H1 (cell line): ENCODE data around the gene RNASET2. TPM values are rescaled to one million over a fixed set of nuclear protein-coding genes. Genes with fewer than 3 reads are reported as not detected.

ENCODE experiments used
- CTCF ChIA-PET: fragments of 300-600 bp; sonication (Branson Sonifier 250); formaldehyde crosslinking; loops from one replicate; lab custom pipeline; 2021; ENCODE audit not compliant: partially characterized antibody; lab: Charles Lee
- POLR2A ChIA-PET: fragments of 300-600 bp; sonication (Branson Sonifier 250); formaldehyde crosslinking; loops from one replicate; lab custom pipeline; 2021; ENCODE audit warnings: inconsistent platforms; ENCODE audit not compliant: partially characterized antibody; lab: Charles Lee
- DNase-seq, 2 experiments: peaks; one replicate each; pipeline versions ENCODE4 v3.0.0 to v3.0.0-alpha.2; 2010 to 2022; ENCODE audit warnings: low spot score in 2 of 2, low read depth in 1 of 2, mixed read lengths in 1 of 2
- FAIRE-seq: peaks from 2 replicates; lab custom pipeline; 2011; peaks lifted over from hg19 to GRCh38; lab: Jason Lieb, UNC
- H2AFZ ChIP-seq: 2 replicates; pipeline ENCODE4 v1.8.1; 2012; ENCODE audit warnings: low read length, inconsistent platforms
- H2AK5ac ChIP-seq: 2 replicates; pipeline ENCODE4 v1.6.1; 2013; ENCODE audit warnings: low read depth, low read length
- H2BK120ac ChIP-seq: replicated peaks from 2 replicates; pipeline ENCODE3; 2013; ENCODE audit warnings: low read depth, low read length, inconsistent platforms
- H2BK12ac ChIP-seq: 2 replicates; pipeline ENCODE4 v1.6.1; 2013; ENCODE audit warnings: low read depth, low read length
- H2BK15ac ChIP-seq: 2 replicates; pipeline ENCODE4 v1.6.1; 2013; ENCODE audit warnings: low read length
- H2BK20ac ChIP-seq: 2 replicates; pipeline ENCODE4 v1.6.1; 2013; ENCODE audit warnings: low read length
- H2BK5ac ChIP-seq: 2 replicates; pipeline ENCODE4 v1.6.1; 2013; ENCODE audit warnings: low read depth, low read length
- H3K14ac ChIP-seq: 2 replicates; pipeline ENCODE4 v1.6.1; 2013; ENCODE audit warnings: inconsistent platforms; ENCODE audit not compliant: insufficient read length
- H3K18ac ChIP-seq: 2 replicates; pipeline ENCODE4 v1.6.1; 2013; ENCODE audit warnings: low read length; ENCODE audit errors: extremely low read depth
- H3K23ac ChIP-seq: 2 replicates; pipeline ENCODE4 v1.6.1; 2013; ENCODE audit warnings: inconsistent platforms; ENCODE audit not compliant: insufficient read length
- H3K23me2 ChIP-seq: 2 replicates; pipeline ENCODE4 v1.6.1; 2013; ENCODE audit warnings: low read depth, low read length
- H3K27ac ChIP-seq: 2 replicates; pipeline ENCODE4 v1.6.1; 2011; ENCODE audit warnings: low read depth, low read length, inconsistent platforms
- H3K27me3 ChIP-seq, 4 experiments: replicated peaks in 1 of 4; 1 replicate in 1 of 4; 2 replicates in 3 of 4; pipeline versions ENCODE4 v1.6.1 to v1.8.1; 2011 to 2013; ENCODE audit warnings: low read length in 3 of 4, mild to moderate bottlenecking in 3 of 4, inconsistent platforms in 2 of 4, mixed read lengths in 2 of 4, moderate library complexity in 1 of 4; ENCODE audit not compliant: control insufficient read depth in 3 of 4, insufficient read depth in 3 of 4; ENCODE audit errors: extremely low read depth in 1 of 4
- H3K36me3 ChIP-seq, 4 experiments: 2 replicates each; pipeline versions ENCODE4 v1.6.1 to v1.8.1; 2011 to 2013; ENCODE audit warnings: mild to moderate bottlenecking in 4 of 4, low read length in 3 of 4, moderate library complexity in 2 of 4, control low read depth in 1 of 4, inconsistent platforms in 1 of 4; ENCODE audit not compliant: insufficient read depth in 4 of 4, control insufficient read depth in 2 of 4
- H3K4ac ChIP-seq: replicated peaks from 2 replicates; pipeline ENCODE3; 2013; ENCODE audit warnings: low read length, low read depth, mixed read lengths, inconsistent platforms; ENCODE audit not compliant: insufficient read length
- H3K4me1 ChIP-seq, 4 experiments: replicated peaks in 1 of 4; 1 replicate in 1 of 4; 2 replicates in 3 of 4; pipeline versions ENCODE4 v1.6.1 to v1.8.1; 2011 to 2013; ENCODE audit warnings: low read length in 3 of 4, inconsistent platforms in 2 of 4, mixed read lengths in 1 of 4; ENCODE audit not compliant: insufficient read depth in 4 of 4, control insufficient read depth in 3 of 4
- H3K4me2 ChIP-seq, 2 experiments: 2 replicates each; pipeline versions ENCODE4 v1.6.1 to v1.8.1; 2011 to 2013; ENCODE audit warnings: low read depth in 2 of 2, low read length in 2 of 2, control low read depth in 1 of 2, inconsistent platforms in 1 of 2, mild to moderate bottlenecking in 1 of 2; ENCODE audit not compliant: insufficient read depth in 1 of 2
- H3K4me3 ChIP-seq, 4 experiments: fragments of 200-600, 300-600 bp in 1 of 4; sonication (generic), shearing (Covaris generic), sonication (Bioruptor Twin) in 1 of 4; 2 replicates each; pipeline versions ENCODE4 v1.5.1 to v1.8.1; 2011 to 2016; ENCODE audit warnings: low read length in 4 of 4, low read depth in 3 of 4, control low read depth in 2 of 4, inconsistent platforms in 2 of 4, mild to moderate bottlenecking in 2 of 4, mixed read lengths in 1 of 4, moderate library complexity in 1 of 4; ENCODE audit not compliant: insufficient read depth in 2 of 4; ENCODE audit errors: extremely low read depth in 1 of 4
- H3K56ac ChIP-seq: replicated peaks from 2 replicates; pipeline ENCODE3; 2013; ENCODE audit warnings: low read depth, mild to moderate bottlenecking, mixed read lengths, low read length, inconsistent platforms; ENCODE audit not compliant: insufficient read length
- H3K79me1 ChIP-seq: 2 replicates; pipeline ENCODE4 v1.6.1; 2013; ENCODE audit warnings: low read depth, low read length, control low read depth
- H3K79me2 ChIP-seq, 2 experiments: 2 replicates each; pipeline versions ENCODE4 v1.6.1 to v1.8.1; 2012 to 2013; ENCODE audit warnings: low read length in 2 of 2, mild to moderate bottlenecking in 2 of 2, inconsistent platforms in 1 of 2; ENCODE audit not compliant: insufficient read depth in 2 of 2, control insufficient read depth in 1 of 2
- H3K9ac ChIP-seq, 4 experiments: replicated peaks in 1 of 4; 1 replicate in 1 of 4; 2 replicates in 3 of 4; pipeline versions ENCODE4 v1.6.1 to v1.8.1; 2011 to 2013; ENCODE audit warnings: low read depth in 3 of 4, low read length in 3 of 4, control low read depth in 2 of 4, mild to moderate bottlenecking in 2 of 4, moderate library complexity in 2 of 4, inconsistent platforms in 1 of 4; ENCODE audit errors: extremely low read depth in 1 of 4
- H3K9me3 ChIP-seq, 2 experiments: 2 replicates each; pipeline versions ENCODE4 v1.6.1 to v1.8.1; 2012 to 2013; ENCODE audit warnings: mild to moderate bottlenecking in 2 of 2, moderate library complexity in 2 of 2, control low read depth in 1 of 2, inconsistent platforms in 1 of 2, low read depth in 1 of 2, low read length in 1 of 2, mixed read lengths in 1 of 2; ENCODE audit not compliant: insufficient read depth in 2 of 2
- H4K20me1 ChIP-seq, 2 experiments: replicated peaks in 1 of 2; 2 replicates each; pipeline versions ENCODE3 to v1.8.1; 2011 to 2013; ENCODE audit warnings: inconsistent platforms in 2 of 2, low read length in 2 of 2, mild to moderate bottlenecking in 1 of 2; ENCODE audit not compliant: insufficient read depth in 2 of 2, control insufficient read depth in 1 of 2
- H4K5ac ChIP-seq: 2 replicates; pipeline ENCODE4 v1.6.1; 2013; ENCODE audit warnings: low read length, low read depth, mixed read lengths, inconsistent platforms; ENCODE audit not compliant: insufficient read length
- H4K8ac ChIP-seq: 2 replicates; pipeline ENCODE4 v1.8.0; 2013; ENCODE audit warnings: mild to moderate bottlenecking, moderate library complexity, low read length, inconsistent platforms; ENCODE audit not compliant: insufficient read depth; ENCODE audit errors: extremely low read depth
- H4K91ac ChIP-seq: replicated peaks from 2 replicates; pipeline ENCODE3; 2013; ENCODE audit warnings: low read length, mixed read lengths, inconsistent platforms; ENCODE audit not compliant: insufficient read length
- CBX8 ChIP-seq: fragments of 300-800, 300-1000 bp; sonication (generic); IDR thresholded peaks from 2 replicates; pipeline ENCODE4 v1.7.1; 2016; ENCODE audit warnings: low read depth, low read length, borderline replicate concordance
- CHD1 ChIP-seq: IDR thresholded peaks from 2 replicates; pipeline ENCODE4 v1.6.1; 2012; ENCODE audit warnings: low read depth, low read length, improper control_type of control experiment
- CREB1 ChIP-seq: IDR thresholded peaks from 2 replicates; pipeline ENCODE4 v1.6.1; 2012; ENCODE audit warnings: inconsistent platforms
- JUND ChIP-seq: IDR thresholded peaks from 2 replicates; pipeline ENCODE4 v1.6.1; 2011; ENCODE audit warnings: mild to moderate bottlenecking, improper control_type of control experiment, low read length
- KDM5A ChIP-seq: fragments of 200-600 bp; IDR thresholded peaks from 2 replicates; pipeline ENCODE4 v1.7.1; 2012; ENCODE audit warnings: mild to moderate bottlenecking, low read length, inconsistent platforms, mixed read lengths
- PHF8 ChIP-seq: fragments of 200-600 bp; sonication (generic); conservative IDR thresholded peaks from 2 replicates; pipeline ENCODE4 v1.7.1; 2012; ENCODE audit warnings: low read depth, mild to moderate bottlenecking, inconsistent platforms, low read length, moderate library complexity
- RFX5 ChIP-seq: IDR thresholded peaks from 2 replicates; pipeline ENCODE4 v1.6.1; 2011; ENCODE audit warnings: low read depth, low read length, improper control_type of control experiment, borderline replicate concordance
- RNF2 ChIP-seq: fragments of 200-900, 300-1000 bp; sonication (generic); IDR thresholded peaks from 2 replicates; pipeline ENCODE4 v1.7.1; 2016; ENCODE audit warnings: borderline replicate concordance, low read depth, mild to moderate bottlenecking, antibody characterized with exemption, low read length; ENCODE audit not compliant: poor library complexity, severe bottlenecking; ENCODE audit errors: missing control alignments
- SAP30 ChIP-seq: fragments of 300-600 bp; sonication (generic); IDR thresholded peaks from 2 replicates; pipeline ENCODE4 v1.7.1; 2012; ENCODE audit warnings: low read length, moderate library complexity, mild to moderate bottlenecking, inconsistent platforms; ENCODE audit not compliant: insufficient read depth, insufficient replicate concordance
- SP1 ChIP-seq: IDR thresholded peaks from 2 replicates; pipeline ENCODE4 v1.6.1; 2011; ENCODE audit warnings: low read depth, low read length
- SP2 ChIP-seq: IDR thresholded peaks from 2 replicates; pipeline ENCODE4 v1.6.1; 2012; ENCODE audit warnings: mild to moderate bottlenecking, low read length, inconsistent platforms
- SRF ChIP-seq: IDR thresholded peaks from 2 replicates; pipeline ENCODE4 v1.6.1; 2011; ENCODE audit warnings: mild to moderate bottlenecking, low read depth, low read length, moderate library complexity
- TAF1 ChIP-seq: IDR thresholded peaks from 2 replicates; pipeline ENCODE4 v1.6.1; 2011; ENCODE audit warnings: mild to moderate bottlenecking, low read depth, low read length
- WGBS, 2 experiments: shearing (Covaris generic) in 1 of 2; methylation state at CpG; one replicate each; pipeline versions ENCODE4 v1.1.6 to v1.1.7; 2013 to 2015; ENCODE audit warnings: low lambda C conversion rate in 2 of 2, mixed read lengths in 2 of 2, inconsistent platforms in 1 of 2, low coverage in 1 of 2, missing lambda C conversion rate in 1 of 2; ENCODE audit not compliant: insufficient replicate concordance in 2 of 2, insufficient coverage in 1 of 2, insufficient read length in 1 of 2; ENCODE audit errors: extremely low coverage in 1 of 2, missing lambda C conversion rate in 1 of 2; 5-methylcytosine and 5-hydroxymethylcytosine counted together
- polyA plus RNA-seq, 7 experiments: library from polyadenylated mRNA; depleted of rRNA in 3 of 7; stranded (reverse) in 5 of 7; unstranded in 2 of 7; fragments of >200 nt in 5 of 7; fragments of 200-250 nt in 2 of 7; gene quantifications; 1 replicate in 5 of 7; 2 replicates in 1 of 7; 4 replicates in 1 of 7; pipeline versions ENCODE4 v1.2.1 to v1.2.3, GENCODE V29; 2011 to 2013; ENCODE audit warnings: missing spikeins in 2 of 7, mixed read lengths in 2 of 7
- total RNA-seq: library from RNA; stranded (reverse); fragmentation: NEBNext Ultra II Directional; extraction: Animal tissue kit (Norgen Biotek cat#: 25700); gene quantifications from 2 replicates; pipeline ENCODE4 v1.2.1, GENCODE V29; 2021
- TF ChIP-seq, protein P1 (sequence below): IDR thresholded peaks from 2 replicates; pipeline ENCODE4 v1.6.1; 2012; ENCODE audit warnings: inconsistent platforms

RNASET2 gene
- total and polyA plus RNA-seq, 2 of the 8 experiments (the other 6 are each of a cell fraction or from before 2014, with no cell fraction given): 15.7 to 22.9 TPM

DNA sequence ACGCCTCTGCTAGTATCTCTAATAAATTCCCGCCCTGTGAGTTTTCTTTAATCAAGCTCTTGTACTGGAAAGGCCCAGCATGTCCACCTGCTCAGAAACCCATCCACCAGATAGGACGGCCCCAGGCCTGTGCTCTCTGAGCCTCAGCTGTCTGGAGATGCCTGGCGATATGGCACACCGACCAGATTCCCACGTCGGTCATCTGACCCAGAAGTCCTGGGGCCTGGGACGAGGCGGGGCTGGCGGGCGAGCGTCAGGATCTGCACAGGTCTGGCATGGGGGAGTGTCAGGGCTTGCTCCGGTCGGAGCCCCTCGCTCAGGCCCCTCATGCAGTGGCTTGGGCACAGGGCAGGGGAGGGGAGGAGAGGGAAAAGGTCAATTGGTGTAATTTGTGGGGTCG lies 10.2 kb downstream of the RNASET2 start:
- Histone ChIP-seq H2BK5ac (no peak overlapping the region), H3K18ac (no peak overlapping the region), H3K27me3 (no peaks in the 10 kb centered on the region), H4K20me1 (no peaks in the 10 kb centered on the region), H2BK15ac (no peak overlapping the region), H3K79me1 (peaks cover 3% of the 10 kb centered on the region; the same call in 1 of the 2 replicates), H2BK20ac (no peak overlapping the region), H3K4me3 (no peak overlapping the region), H3K4me1 (peaks cover 0 to 5% (median 3%) of the 10 kb centered on the region in 4 experiments; a peak in 5 of 7 replicates), H3K79me2 (no peaks in the 10 kb centered on the region), H2AK5ac (no peak overlapping the region), H4K5ac (no peak overlapping the region), H3K27ac (no peak overlapping the region), H3K23me2 (no peaks in the 10 kb centered on the region), H3K14ac (no peak overlapping the region), H2BK120ac (no peak overlapping the region), H4K8ac (no peak overlapping the region), H3K9ac (no peak overlapping the region), H2BK12ac (no peak overlapping the region), H4K91ac (no peak overlapping the region), H3K4ac (no peak overlapping the region), H3K9me3 (peaks cover 6% of the 10 kb centered on the region in 2 experiments), H3K36me3 (peaks cover 0 to 17% (median 7%) of the 10 kb centered on the region in 4 experiments; a peak in 3 of 8 replicates), H2AFZ (no peak overlapping the region), H3K56ac (no peak overlapping the region), H3K4me2 (no peak overlapping the region), H3K23ac (no peak overlapping the region)
- POLR2A ChIA-PET: interaction anchor here (0.9 kb wide), 1 partner anchor 11 kb away, joined by 3 read pairs; no protein-coding TSS in a partner anchor
- no peak for FAIRE-seq
- CTCF ChIA-PET: no interaction called here
- WGBS, 2 experiments: 89% methylated on average over 16 of the region's 16 CpGs; no CpG with 5 or more reads in 1 of the 2 experiments
- no peak for DNase-seq
- TF ChIP-seq TAF1 (no peak), SAP30 (no peak), KDM5A (no peak), SRF (no peak), CREB1 (no peak), CHD1 (no peak), JUND (no peak), RFX5 (no peak), SP2 (no peak), SP1 (no peak), PHF8 (no peak), RNF2 (no peak), CBX8 (no peak)
- TF ChIP-seq, protein P1, sequence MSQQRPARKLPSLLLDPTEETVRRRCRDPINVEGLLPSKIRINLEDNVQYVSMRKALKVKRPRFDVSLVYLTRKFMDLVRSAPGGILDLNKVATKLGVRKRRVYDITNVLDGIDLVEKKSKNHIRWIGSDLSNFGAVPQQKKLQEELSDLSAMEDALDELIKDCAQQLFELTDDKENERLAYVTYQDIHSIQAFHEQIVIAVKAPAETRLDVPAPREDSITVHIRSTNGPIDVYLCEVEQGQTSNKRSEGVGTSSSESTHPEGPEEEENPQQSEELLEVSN: no peak
